DOHH2 (cell line): ENCODE results near the gene SHROOM3.

Experiments used
- H3F3A ChIP-seq: fragments of 200-600 bp; sonication (generic), shearing (Covaris generic); 2 replicates; pipeline ENCODE4 v1.6.0; 2016; ENCODE audit warnings: antibody characterized with exemption, mild to moderate bottlenecking; ENCODE audit not compliant: control insufficient read depth, insufficient read depth
- H3K27ac ChIP-seq: fragments of 200-600 bp; sonication (generic); 2 replicates; pipeline ENCODE4 v1.5.1; 2014; ENCODE audit warnings: low read depth, mild to moderate bottlenecking, low read length, moderate library complexity
- H3K27me3 ChIP-seq: fragments of 200-600 bp; sonication (generic); 2 replicates; pipeline ENCODE4 v1.6.1; 2014; ENCODE audit warnings: mild to moderate bottlenecking, low read length, mixed read lengths; ENCODE audit not compliant: control insufficient read depth
- H3K36me3 ChIP-seq: fragments of 200-600 bp; sonication (generic); 2 replicates; pipeline ENCODE4 v1.6.1; 2014; ENCODE audit warnings: mild to moderate bottlenecking, low read length, moderate library complexity, mixed read lengths; ENCODE audit not compliant: control insufficient read depth
- H3K4me1 ChIP-seq: fragments of 200-600 bp; sonication (generic); 2 replicates; pipeline ENCODE4 v1.6.1; 2014; ENCODE audit warnings: mild to moderate bottlenecking, low read length, mixed read lengths; ENCODE audit not compliant: control insufficient read depth
- H3K4me2 ChIP-seq: fragments of 200-600 bp; sonication (generic); 2 replicates; pipeline ENCODE4 v1.6.0; 2014; ENCODE audit warnings: mild to moderate bottlenecking, low read length, moderate library complexity
- H3K4me3 ChIP-seq: fragments of 200-600 bp; sonication (generic); 2 replicates; pipeline ENCODE4 v1.5.1; 2014; ENCODE audit warnings: mild to moderate bottlenecking, low read length, mixed read lengths
- H3K79me2 ChIP-seq: fragments of 200-600 bp; sonication (generic); 2 replicates; pipeline ENCODE4 v1.6.1; 2014; ENCODE audit warnings: mild to moderate bottlenecking, low read length, mixed read lengths; ENCODE audit not compliant: control insufficient read depth
- H3K9me2 ChIP-seq: fragments of 200-600 bp; sonication (generic); replicated peaks from 2 replicates; pipeline ENCODE4 v1.6.1; 2014; ENCODE audit warnings: mild to moderate bottlenecking, low read length, mixed read lengths; ENCODE audit not compliant: control insufficient read depth
- H3K9me3 ChIP-seq: fragments of 200-600 bp; sonication (generic); 2 replicates; pipeline ENCODE4 v1.6.1; 2014; ENCODE audit warnings: antibody characterized with exemption, low read length, mixed read lengths; ENCODE audit not compliant: control insufficient read depth, insufficient read depth
- H4K20me1 ChIP-seq: fragments of 200-600 bp; sonication (generic); 2 replicates; pipeline ENCODE4 v1.6.0; 2014; ENCODE audit warnings: low read depth, mild to moderate bottlenecking, antibody characterized with exemption, low read length, moderate library complexity; ENCODE audit not compliant: control insufficient read depth, insufficient read depth
- EZH2phosphoT487 ChIP-seq: fragments of 200-600 bp; sonication (generic); IDR thresholded peaks from 2 replicates; pipeline ENCODE4 v1.6.1; 2017; ENCODE audit warnings: borderline replicate concordance, mild to moderate bottlenecking, antibody characterized with exemption, low read length, moderate library complexity, mixed read lengths
- TF ChIP-seq, protein P1 (sequence below): fragments of 200-600 bp; sonication (generic); IDR thresholded peaks from one replicate; pipeline ENCODE4 v1.5.1; 2014; ENCODE audit warnings: antibody characterized with exemption, mild to moderate bottlenecking, low read depth, low read length; ENCODE audit not compliant: poor library complexity, severe bottlenecking

Gene SHROOM3

DNA sequence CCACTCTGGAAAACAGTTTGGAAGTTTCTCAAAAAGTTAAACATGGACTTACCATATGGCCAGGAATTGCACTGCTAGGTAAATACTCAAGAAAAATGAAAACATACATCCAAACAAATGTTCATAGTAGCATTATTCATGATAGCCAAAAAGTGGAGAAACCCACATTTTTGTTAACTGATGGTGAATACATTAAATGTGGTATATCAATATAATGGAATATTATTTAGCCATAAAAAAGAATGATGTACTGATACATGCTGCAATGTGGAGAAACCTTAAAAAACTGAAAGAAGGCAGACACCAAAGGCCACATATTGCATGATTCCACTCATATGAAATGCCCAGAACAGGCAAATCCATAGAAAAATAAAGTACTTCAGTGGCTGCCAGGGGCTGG, 79.1 kb downstream of the SHROOM3 start:
- Histone ChIP-seq H3K9me3 (no peaks in the 10 kb centered on the region), H3F3A (no peaks in the 10 kb centered on the region), H3K79me2 (no peaks in the 10 kb centered on the region), H3K9me2 (no peaks in the 10 kb centered on the region), H3K27ac (no peak overlapping the region), H3K4me1 (no peaks in the 10 kb centered on the region), H4K20me1 (no peaks in the 10 kb centered on the region), H3K4me3 (no peak overlapping the region), H3K27me3 (no peaks in the 10 kb centered on the region), H3K4me2 (no peak overlapping the region), H3K36me3 (no peaks in the 10 kb centered on the region)
- TF ChIP-seq, protein P1, sequence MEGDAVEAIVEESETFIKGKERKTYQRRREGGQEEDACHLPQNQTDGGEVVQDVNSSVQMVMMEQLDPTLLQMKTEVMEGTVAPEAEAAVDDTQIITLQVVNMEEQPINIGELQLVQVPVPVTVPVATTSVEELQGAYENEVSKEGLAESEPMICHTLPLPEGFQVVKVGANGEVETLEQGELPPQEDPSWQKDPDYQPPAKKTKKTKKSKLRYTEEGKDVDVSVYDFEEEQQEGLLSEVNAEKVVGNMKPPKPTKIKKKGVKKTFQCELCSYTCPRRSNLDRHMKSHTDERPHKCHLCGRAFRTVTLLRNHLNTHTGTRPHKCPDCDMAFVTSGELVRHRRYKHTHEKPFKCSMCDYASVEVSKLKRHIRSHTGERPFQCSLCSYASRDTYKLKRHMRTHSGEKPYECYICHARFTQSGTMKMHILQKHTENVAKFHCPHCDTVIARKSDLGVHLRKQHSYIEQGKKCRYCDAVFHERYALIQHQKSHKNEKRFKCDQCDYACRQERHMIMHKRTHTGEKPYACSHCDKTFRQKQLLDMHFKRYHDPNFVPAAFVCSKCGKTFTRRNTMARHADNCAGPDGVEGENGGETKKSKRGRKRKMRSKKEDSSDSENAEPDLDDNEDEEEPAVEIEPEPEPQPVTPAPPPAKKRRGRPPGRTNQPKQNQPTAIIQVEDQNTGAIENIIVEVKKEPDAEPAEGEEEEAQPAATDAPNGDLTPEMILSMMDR = no peak
- TF ChIP-seq EZH2phosphoT487 = no peak

DNA sequence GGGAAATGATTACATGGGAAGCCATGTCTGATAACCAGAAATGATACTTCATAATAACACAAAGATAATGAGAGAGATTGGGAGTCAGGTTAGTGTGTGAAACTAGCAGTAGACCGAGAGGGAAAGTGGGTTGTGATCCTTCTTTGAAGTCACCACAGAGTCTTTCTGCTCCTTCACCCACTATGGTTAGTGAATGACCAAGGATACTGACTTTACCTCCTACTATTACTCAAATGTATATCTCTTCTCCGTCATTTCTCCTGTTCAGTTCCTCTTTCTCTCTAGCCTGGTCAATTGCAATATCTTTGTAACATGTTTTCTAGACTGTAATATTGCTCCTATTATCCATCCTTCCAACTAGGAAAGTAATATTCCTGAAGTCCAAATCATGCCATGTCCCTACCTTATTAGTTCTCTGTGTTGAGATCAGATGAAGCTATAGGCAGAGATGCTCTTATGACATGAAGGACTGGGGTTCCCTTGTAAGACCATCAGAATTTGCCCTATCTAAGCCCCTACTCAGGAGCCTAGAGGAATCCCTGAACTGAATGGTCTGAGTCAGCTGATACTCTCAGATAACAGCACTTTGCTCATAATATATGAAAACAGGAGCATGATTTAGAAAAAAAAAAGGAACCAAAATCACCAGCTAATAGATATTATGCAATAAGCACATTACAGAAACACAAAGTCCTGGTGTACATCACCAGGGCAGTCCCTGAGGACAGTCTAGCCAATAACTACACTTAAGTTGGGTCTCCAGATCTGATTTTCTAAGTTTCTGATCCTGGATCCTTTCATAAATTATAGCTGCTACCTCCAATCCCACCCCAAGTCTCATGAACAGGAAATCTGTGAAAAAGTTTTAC, 81.2 kb downstream of the SHROOM3 start:
- H3K4me1 ChIP-seq = no peaks in the 10 kb centered on the region
- no peaks in the 10 kb centered on the region for H3K36me3 ChIP-seq
- no peaks in the 10 kb centered on the region for H3K9me3 ChIP-seq
- no peaks in the 10 kb centered on the region for H3F3A ChIP-seq
- no peaks in the 10 kb centered on the region for H3K79me2 ChIP-seq
- TF ChIP-seq, protein P1 = no peak
- no peak for TF ChIP-seq EZH2phosphoT487
- H4K20me1 ChIP-seq = no peaks in the 10 kb centered on the region
- H3K4me3 ChIP-seq = no peak overlapping the region
- no peaks in the 10 kb centered on the region for H3K27me3 ChIP-seq
- no peak overlapping the region for H3K27ac ChIP-seq
- no peaks in the 10 kb centered on the region for H3K9me2 ChIP-seq
- no peak overlapping the region for H3K4me2 ChIP-seq

DNA sequence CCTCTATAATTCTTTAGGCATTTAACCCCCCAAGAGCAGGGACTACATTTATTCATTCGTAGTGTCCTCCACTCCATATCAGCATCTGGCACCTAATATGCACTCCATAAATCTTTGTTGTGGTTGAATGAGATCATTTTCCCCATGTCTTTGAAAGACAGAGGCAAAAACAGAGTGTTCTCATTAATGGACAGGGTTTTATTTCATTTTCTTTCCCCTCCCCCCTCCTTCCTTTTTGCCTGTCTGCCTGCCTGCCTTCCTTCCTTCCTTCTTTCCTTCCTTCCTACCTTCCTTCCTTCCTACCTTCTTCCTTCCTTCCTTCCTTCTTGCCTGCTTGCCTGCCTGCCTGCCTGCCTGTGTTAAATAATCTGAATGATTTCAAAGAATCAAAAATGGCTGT, 83.2 kb downstream of the SHROOM3 start:
- Histone ChIP-seq H3K9me2 (no peaks in the 10 kb centered on the region), H3K9me3 (no peaks in the 10 kb centered on the region), H3K4me2 (no peak overlapping the region), H3K27me3 (no peaks in the 10 kb centered on the region), H3K27ac (no peak overlapping the region), H4K20me1 (no peaks in the 10 kb centered on the region), H3F3A (no peaks in the 10 kb centered on the region), H3K36me3 (no peaks in the 10 kb centered on the region), H3K79me2 (no peaks in the 10 kb centered on the region), H3K4me1 (no peaks in the 10 kb centered on the region), H3K4me3 (no peak overlapping the region)
- TF ChIP-seq, protein P1 = no peak
- TF ChIP-seq EZH2phosphoT487 = no peak
